WTC11 (cell line): ENCODE data around the gene DUSP6. TPM values are rescaled to one million over a fixed set of nuclear protein-coding genes. Genes with fewer than 3 reads are reported as not detected.
A peak's percentile ranks its signal among the peaks of the same experiment; 100 is the strongest.

Experiments
- ATF1 ChIP-seq: sonication (generic); formaldehyde crosslinking; IDR thresholded peaks from 2 replicates; pipeline ENCODE4 v1.8.1; 2023; ENCODE audit warnings: mild to moderate bottlenecking, moderate library complexity, missing genetic modification reagents
- CREB1 ChIP-seq: sonication (generic); formaldehyde crosslinking; IDR thresholded peaks from 2 replicates; pipeline ENCODE4 v1.8.0; 2023; ENCODE audit warnings: mild to moderate bottlenecking, missing genetic modification reagents
- ELF4 ChIP-seq: sonication (generic); formaldehyde crosslinking; IDR thresholded peaks from 2 replicates; pipeline ENCODE4 v1.8.1; 2022; ENCODE audit warnings: low read depth, mild to moderate bottlenecking, moderate library complexity, missing genetic modification reagents
- FOXJ3 ChIP-seq: sonication (generic); formaldehyde crosslinking; IDR thresholded peaks from 2 replicates; pipeline ENCODE4 v1.9.0; 2021; ENCODE audit warnings: missing genetic modification reagents, mild to moderate bottlenecking, borderline replicate concordance
- GABPB1 ChIP-seq: sonication (generic); formaldehyde crosslinking; IDR thresholded peaks from 2 replicates; pipeline ENCODE4 v1.8.1; 2023; ENCODE audit warnings: mild to moderate bottlenecking, missing genetic modification reagents
- JUN ChIP-seq: sonication (generic); formaldehyde crosslinking; IDR thresholded peaks from 2 replicates; pipeline ENCODE4 v1.8.0; 2023; ENCODE audit warnings: mild to moderate bottlenecking, missing genetic modification reagents
- KAT7 ChIP-seq: sonication (generic); formaldehyde crosslinking; IDR thresholded peaks from 2 replicates; pipeline ENCODE4 v1.8.1; 2023; ENCODE audit warnings: missing genetic modification reagents, mild to moderate bottlenecking, borderline replicate concordance
- MXD4 ChIP-seq: fragments of 250-450 bp; sonication (Bioruptor Pico); IDR thresholded peaks from 2 replicates; pipeline ENCODE4 v1.8.0; 2021; ENCODE audit warnings: mild to moderate bottlenecking, moderate library complexity, borderline replicate concordance
- RORB ChIP-seq: fragments of 250-450 bp; sonication (Bioruptor Pico); IDR thresholded peaks from 2 replicates; pipeline ENCODE4 v1.9.0; 2021; ENCODE audit warnings: mild to moderate bottlenecking
- ZNF121 ChIP-seq: sonication (generic); formaldehyde crosslinking; IDR thresholded peaks from 2 replicates; pipeline ENCODE4 v1.8.0; 2023; ENCODE audit warnings: missing genetic modification reagents
- ZNF317 ChIP-seq: sonication (generic); formaldehyde crosslinking; IDR thresholded peaks from 2 replicates; pipeline ENCODE4 v1.8.1; 2023; ENCODE audit warnings: low read depth, mild to moderate bottlenecking, moderate library complexity, missing genetic modification reagents, borderline replicate concordance
- total RNA-seq: library from RNA; stranded (reverse); gene quantifications from 3 replicates; pipeline ENCODE4 v1.2.3, GENCODE V29; 2021
- TF ChIP-seq, protein P1 (sequence below): fragments of 250-450 bp; sonication (Bioruptor Pico); conservative IDR thresholded peaks from 2 replicates; pipeline ENCODE4 v1.9.0; 2021; ENCODE audit warnings: mild to moderate bottlenecking
- TF ChIP-seq, protein P2 (sequence below): sonication (generic); formaldehyde crosslinking; IDR thresholded peaks from 2 replicates; pipeline ENCODE4 v1.8.0; 2023; ENCODE audit warnings: mild to moderate bottlenecking, missing genetic modification reagents
- TF ChIP-seq, protein P3 (sequence below): sonication (generic); formaldehyde crosslinking; IDR thresholded peaks from 2 replicates; pipeline ENCODE4 v1.8.0; 2022; ENCODE audit warnings: mild to moderate bottlenecking, missing genetic modification reagents
- TF ChIP-seq, protein P4 (sequence below): fragments of 200-600 bp; IDR thresholded peaks from 2 replicates; pipeline ENCODE4 v1.8.0; 2022; ENCODE audit warnings: antibody characterized with exemption
- TF ChIP-seq, protein P5 (sequence below): sonication (generic); formaldehyde crosslinking; IDR thresholded peaks from 2 replicates; pipeline ENCODE4 v1.8.0; 2022; ENCODE audit warnings: mild to moderate bottlenecking, missing genetic modification reagents
- TF ChIP-seq, protein P6 (sequence below): sonication (generic); formaldehyde crosslinking; IDR thresholded peaks from 2 replicates; pipeline ENCODE4 v1.8.1; 2022; ENCODE audit warnings: low read depth, mild to moderate bottlenecking, moderate library complexity, missing genetic modification reagents, borderline replicate concordance
- TF ChIP-seq, protein P7 (sequence below): sonication (generic); formaldehyde crosslinking; IDR thresholded peaks from 2 replicates; pipeline ENCODE4 v1.8.0; 2023; ENCODE audit warnings: missing genetic modification reagents
- TF ChIP-seq, protein P8 (sequence below): sonication (generic); formaldehyde crosslinking; IDR thresholded peaks from 2 replicates; pipeline ENCODE4 v1.8.1; 2022; ENCODE audit warnings: low read depth, missing genetic modification reagents, borderline replicate concordance
- TF ChIP-seq, protein P9 (sequence below): sonication (generic); formaldehyde crosslinking; IDR thresholded peaks from 2 replicates; pipeline ENCODE4 v1.8.1; 2023; ENCODE audit warnings: mild to moderate bottlenecking, missing genetic modification reagents
- TF ChIP-seq, protein P10 (sequence below): fragments of 250-450 bp; sonication (Bioruptor Pico); IDR thresholded peaks from 2 replicates; pipeline ENCODE4 v1.8.0; 2021; ENCODE audit warnings: mild to moderate bottlenecking

DUSP6 gene
- total RNA-seq, 1 experiment from 2014 or later, result 245 TPM

DNA sequence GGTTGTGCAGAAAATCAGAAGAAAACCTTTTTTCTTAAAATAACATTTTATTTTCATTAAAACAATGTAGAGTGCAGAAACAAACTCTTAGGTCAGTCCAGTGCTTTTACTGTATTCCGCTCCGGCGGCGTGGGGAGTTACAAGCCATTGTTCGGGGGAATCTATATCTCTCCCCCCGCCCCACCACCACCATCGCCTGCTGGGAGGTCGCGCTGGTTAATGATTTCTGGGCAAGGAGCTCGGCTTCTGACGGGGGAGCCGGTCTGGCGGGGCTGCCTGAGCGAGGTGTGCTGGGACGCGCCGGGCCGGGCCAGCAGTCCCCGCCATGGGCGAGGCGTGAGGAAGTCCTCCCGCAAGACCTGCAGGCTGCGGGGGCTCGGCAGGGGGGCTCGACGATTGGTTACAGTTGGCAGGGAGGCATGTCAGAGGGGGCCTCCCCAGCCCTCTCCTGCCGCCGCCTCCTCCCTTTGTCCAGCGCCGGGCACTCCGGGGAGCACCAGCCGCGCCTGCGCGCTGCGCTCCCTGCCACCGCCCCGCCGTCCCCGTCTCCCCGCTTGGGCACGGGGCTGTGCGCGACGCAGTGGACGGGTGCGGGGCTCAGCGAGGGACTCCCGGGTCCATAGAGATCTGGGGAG, 1.0 kb upstream of the DUSP6 start (continued):
- TF ChIP-seq, protein P1, sequence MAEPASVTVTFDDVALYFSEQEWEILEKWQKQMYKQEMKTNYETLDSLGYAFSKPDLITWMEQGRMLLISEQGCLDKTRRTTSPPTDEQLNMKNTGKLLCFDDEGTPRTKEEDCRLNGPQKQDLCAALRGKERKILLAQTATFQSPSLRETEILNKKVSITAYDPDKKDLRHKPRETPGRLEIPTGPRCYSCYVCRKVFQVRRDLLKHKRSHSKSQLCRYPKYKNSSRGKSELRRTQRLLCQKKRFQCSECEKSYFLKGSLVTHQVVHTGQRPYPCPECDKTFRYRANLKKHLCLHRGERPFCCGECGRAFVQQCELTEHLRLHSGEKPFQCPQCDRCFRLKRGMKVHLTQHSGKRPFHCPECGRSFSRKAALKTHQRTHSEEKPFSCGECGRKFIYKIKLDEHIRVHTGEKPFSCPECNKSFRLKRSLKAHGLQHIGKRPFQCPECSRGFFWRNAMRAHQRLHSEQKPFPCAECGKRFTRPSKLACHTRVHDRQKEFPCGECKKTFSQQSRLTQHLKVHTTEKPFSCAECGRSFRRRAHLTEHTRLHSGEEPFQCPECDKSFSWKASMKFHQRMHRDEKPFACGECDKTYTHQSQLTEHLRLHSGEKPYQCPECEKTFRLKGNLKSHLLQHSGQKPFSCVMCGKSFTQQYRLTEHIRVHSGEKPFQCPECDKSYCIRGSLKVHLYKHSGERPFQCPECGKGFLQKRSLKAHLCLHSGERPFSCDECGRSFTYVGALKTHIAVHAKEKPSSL, result no peak
- no peak for TF ChIP-seq ELF4 (CRISPR knock-in tag)
- TF ChIP-seq, protein P2, sequence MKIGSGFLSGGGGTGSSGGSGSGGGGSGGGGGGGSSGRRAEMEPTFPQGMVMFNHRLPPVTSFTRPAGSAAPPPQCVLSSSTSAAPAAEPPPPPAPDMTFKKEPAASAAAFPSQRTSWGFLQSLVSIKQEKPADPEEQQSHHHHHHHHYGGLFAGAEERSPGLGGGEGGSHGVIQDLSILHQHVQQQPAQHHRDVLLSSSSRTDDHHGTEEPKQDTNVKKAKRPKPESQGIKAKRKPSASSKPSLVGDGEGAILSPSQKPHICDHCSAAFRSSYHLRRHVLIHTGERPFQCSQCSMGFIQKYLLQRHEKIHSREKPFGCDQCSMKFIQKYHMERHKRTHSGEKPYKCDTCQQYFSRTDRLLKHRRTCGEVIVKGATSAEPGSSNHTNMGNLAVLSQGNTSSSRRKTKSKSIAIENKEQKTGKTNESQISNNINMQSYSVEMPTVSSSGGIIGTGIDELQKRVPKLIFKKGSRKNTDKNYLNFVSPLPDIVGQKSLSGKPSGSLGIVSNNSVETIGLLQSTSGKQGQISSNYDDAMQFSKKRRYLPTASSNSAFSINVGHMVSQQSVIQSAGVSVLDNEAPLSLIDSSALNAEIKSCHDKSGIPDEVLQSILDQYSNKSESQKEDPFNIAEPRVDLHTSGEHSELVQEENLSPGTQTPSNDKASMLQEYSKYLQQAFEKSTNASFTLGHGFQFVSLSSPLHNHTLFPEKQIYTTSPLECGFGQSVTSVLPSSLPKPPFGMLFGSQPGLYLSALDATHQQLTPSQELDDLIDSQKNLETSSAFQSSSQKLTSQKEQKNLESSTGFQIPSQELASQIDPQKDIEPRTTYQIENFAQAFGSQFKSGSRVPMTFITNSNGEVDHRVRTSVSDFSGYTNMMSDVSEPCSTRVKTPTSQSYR, result no peak
- no peak for TF ChIP-seq FOXJ3 (CRISPR knock-in tag)
- no peak for TF ChIP-seq MXD4 (CRISPR knock-in tag)
- TF ChIP-seq, protein P3, sequence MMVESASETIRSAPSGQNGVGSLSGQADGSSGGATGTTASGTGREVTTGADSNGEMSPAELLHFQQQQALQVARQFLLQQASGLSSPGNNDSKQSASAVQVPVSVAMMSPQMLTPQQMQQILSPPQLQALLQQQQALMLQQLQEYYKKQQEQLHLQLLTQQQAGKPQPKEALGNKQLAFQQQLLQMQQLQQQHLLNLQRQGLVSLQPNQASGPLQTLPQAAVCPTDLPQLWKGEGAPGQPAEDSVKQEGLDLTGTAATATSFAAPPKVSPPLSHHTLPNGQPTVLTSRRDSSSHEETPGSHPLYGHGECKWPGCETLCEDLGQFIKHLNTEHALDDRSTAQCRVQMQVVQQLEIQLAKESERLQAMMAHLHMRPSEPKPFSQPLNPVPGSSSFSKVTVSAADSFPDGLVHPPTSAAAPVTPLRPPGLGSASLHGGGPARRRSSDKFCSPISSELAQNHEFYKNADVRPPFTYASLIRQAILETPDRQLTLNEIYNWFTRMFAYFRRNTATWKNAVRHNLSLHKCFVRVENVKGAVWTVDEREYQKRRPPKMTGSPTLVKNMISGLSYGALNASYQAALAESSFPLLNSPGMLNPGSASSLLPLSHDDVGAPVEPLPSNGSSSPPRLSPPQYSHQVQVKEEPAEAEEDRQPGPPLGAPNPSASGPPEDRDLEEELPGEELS, result no peak
- TF ChIP-seq GABPB1 (CRISPR knock-in tag), result 0 out of 2 replicates have a peak, but pooled peaks have one; percentile 11
- TF ChIP-seq, protein P4, sequence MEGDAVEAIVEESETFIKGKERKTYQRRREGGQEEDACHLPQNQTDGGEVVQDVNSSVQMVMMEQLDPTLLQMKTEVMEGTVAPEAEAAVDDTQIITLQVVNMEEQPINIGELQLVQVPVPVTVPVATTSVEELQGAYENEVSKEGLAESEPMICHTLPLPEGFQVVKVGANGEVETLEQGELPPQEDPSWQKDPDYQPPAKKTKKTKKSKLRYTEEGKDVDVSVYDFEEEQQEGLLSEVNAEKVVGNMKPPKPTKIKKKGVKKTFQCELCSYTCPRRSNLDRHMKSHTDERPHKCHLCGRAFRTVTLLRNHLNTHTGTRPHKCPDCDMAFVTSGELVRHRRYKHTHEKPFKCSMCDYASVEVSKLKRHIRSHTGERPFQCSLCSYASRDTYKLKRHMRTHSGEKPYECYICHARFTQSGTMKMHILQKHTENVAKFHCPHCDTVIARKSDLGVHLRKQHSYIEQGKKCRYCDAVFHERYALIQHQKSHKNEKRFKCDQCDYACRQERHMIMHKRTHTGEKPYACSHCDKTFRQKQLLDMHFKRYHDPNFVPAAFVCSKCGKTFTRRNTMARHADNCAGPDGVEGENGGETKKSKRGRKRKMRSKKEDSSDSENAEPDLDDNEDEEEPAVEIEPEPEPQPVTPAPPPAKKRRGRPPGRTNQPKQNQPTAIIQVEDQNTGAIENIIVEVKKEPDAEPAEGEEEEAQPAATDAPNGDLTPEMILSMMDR, result no peak
- no peak for TF ChIP-seq RORB (CRISPR knock-in tag)
- 0 out of 2 replicates have a peak, but pooled peaks have one; percentile 55 for TF ChIP-seq ATF1 (CRISPR knock-in tag)
- no peak for TF ChIP-seq CREB1 (CRISPR knock-in tag)
- TF ChIP-seq, protein P5, sequence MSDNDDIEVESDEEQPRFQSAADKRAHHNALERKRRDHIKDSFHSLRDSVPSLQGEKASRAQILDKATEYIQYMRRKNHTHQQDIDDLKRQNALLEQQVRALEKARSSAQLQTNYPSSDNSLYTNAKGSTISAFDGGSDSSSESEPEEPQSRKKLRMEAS (CRISPR knock-in tag), result 0 out of 2 replicates have a peak, but pooled peaks have one; percentile 52
- no peak for TF ChIP-seq ZNF121
- TF ChIP-seq, protein P6, sequence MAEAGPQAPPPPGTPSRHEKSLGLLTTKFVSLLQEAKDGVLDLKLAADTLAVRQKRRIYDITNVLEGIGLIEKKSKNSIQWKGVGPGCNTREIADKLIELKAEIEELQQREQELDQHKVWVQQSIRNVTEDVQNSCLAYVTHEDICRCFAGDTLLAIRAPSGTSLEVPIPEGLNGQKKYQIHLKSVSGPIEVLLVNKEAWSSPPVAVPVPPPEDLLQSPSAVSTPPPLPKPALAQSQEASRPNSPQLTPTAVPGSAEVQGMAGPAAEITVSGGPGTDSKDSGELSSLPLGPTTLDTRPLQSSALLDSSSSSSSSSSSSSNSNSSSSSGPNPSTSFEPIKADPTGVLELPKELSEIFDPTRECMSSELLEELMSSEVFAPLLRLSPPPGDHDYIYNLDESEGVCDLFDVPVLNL (CRISPR knock-in tag), result no peak
- TF ChIP-seq, protein P7, sequence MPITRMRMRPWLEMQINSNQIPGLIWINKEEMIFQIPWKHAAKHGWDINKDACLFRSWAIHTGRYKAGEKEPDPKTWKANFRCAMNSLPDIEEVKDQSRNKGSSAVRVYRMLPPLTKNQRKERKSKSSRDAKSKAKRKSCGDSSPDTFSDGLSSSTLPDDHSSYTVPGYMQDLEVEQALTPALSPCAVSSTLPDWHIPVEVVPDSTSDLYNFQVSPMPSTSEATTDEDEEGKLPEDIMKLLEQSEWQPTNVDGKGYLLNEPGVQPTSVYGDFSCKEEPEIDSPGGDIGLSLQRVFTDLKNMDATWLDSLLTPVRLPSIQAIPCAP (CRISPR knock-in tag), result no peak; the same call in 1 of the 2 replicates
- no peak for TF ChIP-seq ZNF317
- no peak for TF ChIP-seq KAT7 (CRISPR knock-in tag)
- TF ChIP-seq JUN (CRISPR knock-in tag), result no peak
- TF ChIP-seq, protein P8, sequence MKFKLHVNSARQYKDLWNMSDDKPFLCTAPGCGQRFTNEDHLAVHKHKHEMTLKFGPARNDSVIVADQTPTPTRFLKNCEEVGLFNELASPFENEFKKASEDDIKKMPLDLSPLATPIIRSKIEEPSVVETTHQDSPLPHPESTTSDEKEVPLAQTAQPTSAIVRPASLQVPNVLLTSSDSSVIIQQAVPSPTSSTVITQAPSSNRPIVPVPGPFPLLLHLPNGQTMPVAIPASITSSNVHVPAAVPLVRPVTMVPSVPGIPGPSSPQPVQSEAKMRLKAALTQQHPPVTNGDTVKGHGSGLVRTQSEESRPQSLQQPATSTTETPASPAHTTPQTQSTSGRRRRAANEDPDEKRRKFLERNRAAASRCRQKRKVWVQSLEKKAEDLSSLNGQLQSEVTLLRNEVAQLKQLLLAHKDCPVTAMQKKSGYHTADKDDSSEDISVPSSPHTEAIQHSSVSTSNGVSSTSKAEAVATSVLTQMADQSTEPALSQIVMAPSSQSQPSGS (CRISPR knock-in tag), result no peak
- TF ChIP-seq, protein P9, sequence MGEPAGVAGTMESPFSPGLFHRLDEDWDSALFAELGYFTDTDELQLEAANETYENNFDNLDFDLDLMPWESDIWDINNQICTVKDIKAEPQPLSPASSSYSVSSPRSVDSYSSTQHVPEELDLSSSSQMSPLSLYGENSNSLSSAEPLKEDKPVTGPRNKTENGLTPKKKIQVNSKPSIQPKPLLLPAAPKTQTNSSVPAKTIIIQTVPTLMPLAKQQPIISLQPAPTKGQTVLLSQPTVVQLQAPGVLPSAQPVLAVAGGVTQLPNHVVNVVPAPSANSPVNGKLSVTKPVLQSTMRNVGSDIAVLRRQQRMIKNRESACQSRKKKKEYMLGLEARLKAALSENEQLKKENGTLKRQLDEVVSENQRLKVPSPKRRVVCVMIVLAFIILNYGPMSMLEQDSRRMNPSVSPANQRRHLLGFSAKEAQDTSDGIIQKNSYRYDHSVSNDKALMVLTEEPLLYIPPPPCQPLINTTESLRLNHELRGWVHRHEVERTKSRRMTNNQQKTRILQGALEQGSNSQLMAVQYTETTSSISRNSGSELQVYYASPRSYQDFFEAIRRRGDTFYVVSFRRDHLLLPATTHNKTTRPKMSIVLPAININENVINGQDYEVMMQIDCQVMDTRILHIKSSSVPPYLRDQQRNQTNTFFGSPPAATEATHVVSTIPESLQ (CRISPR knock-in tag), result no peak
- TF ChIP-seq, protein P10, sequence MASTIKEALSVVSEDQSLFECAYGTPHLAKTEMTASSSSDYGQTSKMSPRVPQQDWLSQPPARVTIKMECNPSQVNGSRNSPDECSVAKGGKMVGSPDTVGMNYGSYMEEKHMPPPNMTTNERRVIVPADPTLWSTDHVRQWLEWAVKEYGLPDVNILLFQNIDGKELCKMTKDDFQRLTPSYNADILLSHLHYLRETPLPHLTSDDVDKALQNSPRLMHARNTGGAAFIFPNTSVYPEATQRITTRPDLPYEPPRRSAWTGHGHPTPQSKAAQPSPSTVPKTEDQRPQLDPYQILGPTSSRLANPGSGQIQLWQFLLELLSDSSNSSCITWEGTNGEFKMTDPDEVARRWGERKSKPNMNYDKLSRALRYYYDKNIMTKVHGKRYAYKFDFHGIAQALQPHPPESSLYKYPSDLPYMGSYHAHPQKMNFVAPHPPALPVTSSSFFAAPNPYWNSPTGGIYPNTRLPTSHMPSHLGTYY (CRISPR knock-in tag), result no peak
